LNCaP clone FGC (cell line): ENCODE results near the gene SPINK8.
"Not testable (repeated sequence)": the region's sequence is repeated elsewhere in the genome, so short reads cannot be mapped to it uniquely, and the experiment has no call there.

Source experiments
- DNase-seq: peaks from one replicate; pipeline ENCODE4 v3.0.0-alpha.2; 2011; ENCODE audit warnings: low read depth
- H3K4me3 ChIP-seq: 2 replicates; pipeline ENCODE4 v1.5.1; 2011; ENCODE audit warnings: mild to moderate bottlenecking, low read depth, low read length, control low read depth
- TF ChIP-seq, protein P1 (sequence below): IDR thresholded peaks from 2 replicates; pipeline ENCODE4 v1.5.1; 2012; ENCODE audit warnings: mild to moderate bottlenecking; ENCODE audit not compliant: control insufficient read depth, insufficient read depth; ENCODE audit errors: extremely low read depth

Gene SPINK8

DNA sequence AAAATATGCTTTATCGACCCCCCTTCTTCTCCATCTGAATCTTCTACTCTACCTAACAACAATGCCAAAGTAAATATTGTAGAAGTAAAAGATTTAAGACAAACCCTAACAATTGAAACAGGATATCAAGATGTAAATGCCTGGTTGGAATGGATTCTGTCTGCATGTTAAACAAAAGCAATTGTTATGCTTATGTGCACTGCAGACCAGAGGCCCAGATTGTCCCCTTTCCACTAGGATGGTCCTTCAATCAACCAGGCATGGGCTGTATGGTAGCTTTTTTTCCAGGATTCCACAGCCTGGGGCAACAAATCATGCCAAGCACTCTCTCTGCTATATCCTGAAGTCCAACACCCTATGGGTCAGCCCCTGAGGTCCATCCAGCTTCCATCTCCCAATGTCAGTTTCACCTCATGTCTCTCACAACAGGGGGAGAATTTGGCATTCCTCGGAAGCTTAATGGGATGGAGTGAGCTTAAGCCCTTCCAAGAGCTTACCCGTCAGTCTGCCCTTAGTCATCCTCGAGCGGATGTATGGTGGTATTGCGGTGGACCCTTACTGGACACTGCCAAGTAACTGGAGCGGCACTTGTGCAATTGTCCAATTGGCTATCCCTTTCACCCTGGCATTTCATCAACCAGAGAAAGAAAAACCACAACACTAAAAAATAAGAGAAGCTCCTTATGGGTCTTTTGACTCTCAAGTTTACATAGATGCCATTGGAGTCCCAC is 56.4 kb downstream of the SPINK8 start:
- DNase-seq, result no peak
- TF ChIP-seq, protein P1, sequence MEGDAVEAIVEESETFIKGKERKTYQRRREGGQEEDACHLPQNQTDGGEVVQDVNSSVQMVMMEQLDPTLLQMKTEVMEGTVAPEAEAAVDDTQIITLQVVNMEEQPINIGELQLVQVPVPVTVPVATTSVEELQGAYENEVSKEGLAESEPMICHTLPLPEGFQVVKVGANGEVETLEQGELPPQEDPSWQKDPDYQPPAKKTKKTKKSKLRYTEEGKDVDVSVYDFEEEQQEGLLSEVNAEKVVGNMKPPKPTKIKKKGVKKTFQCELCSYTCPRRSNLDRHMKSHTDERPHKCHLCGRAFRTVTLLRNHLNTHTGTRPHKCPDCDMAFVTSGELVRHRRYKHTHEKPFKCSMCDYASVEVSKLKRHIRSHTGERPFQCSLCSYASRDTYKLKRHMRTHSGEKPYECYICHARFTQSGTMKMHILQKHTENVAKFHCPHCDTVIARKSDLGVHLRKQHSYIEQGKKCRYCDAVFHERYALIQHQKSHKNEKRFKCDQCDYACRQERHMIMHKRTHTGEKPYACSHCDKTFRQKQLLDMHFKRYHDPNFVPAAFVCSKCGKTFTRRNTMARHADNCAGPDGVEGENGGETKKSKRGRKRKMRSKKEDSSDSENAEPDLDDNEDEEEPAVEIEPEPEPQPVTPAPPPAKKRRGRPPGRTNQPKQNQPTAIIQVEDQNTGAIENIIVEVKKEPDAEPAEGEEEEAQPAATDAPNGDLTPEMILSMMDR, result no peak
- H3K4me3 ChIP-seq, result no peak overlapping the region

DNA sequence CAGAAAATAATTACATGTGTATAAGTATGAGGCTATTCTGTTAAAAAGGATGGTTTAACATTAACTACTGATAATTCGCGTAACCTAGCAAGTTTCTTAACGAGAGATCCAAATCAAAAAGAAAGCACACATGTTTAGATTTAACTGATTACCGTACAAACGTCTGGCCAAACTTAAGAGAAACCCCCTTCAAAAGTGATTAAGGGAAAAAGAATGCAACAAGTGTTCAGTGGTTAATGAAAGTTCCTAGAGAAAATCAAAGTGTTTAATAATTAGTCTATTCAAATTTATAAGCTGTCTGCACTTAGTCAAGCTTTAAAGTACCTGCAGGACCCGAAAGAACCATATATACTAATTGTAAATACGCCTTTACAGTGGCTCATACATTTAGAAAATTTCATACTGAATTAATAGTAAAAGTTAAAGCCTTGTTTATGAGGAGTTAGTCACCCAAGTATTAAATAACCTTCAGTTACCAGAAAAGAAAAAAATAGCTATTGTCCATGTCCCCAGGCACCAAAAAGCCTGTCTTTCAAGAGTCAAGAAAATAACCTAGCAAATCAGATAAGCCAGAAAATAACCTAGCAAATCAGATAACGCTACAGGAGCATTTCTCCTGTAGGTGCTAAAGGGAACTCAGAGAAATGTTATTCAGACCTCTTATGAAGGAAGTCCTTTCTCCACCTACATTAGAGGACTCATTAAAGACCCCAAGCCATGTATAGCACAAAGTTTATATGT is 58.0 kb downstream of the SPINK8 start:
- DNase-seq, result no peak
- H3K4me3 ChIP-seq, result no peak overlapping the region
- TF ChIP-seq, protein P1, result no peak

DNA sequence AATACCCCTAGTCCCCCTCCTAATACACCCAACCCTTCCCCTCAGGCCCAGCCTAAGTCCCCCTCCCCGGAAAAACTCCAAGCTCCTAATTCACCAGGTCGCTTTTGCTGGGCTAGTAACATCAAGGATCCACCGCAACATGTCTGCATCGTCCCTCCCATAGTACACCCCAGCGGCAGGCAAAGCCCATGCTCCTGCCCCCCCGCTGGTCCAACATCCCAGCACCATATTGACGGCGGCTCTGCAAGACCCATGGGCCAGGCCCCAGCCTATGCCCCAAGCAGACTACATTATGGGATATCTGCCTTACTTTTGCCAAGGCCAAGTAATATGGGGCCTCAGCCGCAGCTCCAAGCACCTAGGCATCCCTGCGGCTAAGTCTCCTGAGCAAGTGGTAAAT is 59.0 kb downstream of the SPINK8 start:
- TF ChIP-seq, protein P1, result no peak
- no peak overlapping the region for H3K4me3 ChIP-seq
- no peak for DNase-seq

DNA sequence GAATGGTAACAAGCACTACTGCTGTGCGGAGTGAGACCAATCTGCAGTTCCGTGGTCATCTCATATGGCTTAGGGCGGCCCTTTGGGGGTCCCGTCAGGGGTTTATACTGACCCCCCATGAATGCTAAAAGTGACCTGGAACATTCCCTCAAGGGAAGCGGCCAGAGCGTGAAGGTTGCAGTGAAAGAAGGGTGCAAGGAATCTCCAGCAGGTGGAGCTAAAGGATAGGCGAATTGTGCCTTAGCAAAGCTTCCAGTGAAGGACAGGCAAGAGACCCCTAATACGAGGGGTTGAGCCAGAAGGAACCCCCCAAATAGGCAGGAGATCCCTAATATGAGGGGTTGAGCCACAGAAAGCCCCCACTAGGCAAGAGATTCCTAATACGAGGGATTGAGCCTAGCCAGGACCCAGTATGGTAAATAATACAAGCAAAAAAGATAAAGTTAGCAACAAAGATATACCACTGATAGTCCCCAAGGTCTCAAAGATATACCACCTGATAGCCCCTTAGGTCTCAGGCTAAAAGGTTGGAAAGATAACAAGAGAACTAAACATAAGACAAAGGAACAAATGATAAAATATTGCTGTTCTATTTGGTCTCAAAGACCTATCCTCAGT is 59.8 kb downstream of the SPINK8 start:
- DNase-seq, result peak; percentile 17
- TF ChIP-seq, protein P1, result peak; percentile 89
- no peak overlapping the region for H3K4me3 ChIP-seq

DNA sequence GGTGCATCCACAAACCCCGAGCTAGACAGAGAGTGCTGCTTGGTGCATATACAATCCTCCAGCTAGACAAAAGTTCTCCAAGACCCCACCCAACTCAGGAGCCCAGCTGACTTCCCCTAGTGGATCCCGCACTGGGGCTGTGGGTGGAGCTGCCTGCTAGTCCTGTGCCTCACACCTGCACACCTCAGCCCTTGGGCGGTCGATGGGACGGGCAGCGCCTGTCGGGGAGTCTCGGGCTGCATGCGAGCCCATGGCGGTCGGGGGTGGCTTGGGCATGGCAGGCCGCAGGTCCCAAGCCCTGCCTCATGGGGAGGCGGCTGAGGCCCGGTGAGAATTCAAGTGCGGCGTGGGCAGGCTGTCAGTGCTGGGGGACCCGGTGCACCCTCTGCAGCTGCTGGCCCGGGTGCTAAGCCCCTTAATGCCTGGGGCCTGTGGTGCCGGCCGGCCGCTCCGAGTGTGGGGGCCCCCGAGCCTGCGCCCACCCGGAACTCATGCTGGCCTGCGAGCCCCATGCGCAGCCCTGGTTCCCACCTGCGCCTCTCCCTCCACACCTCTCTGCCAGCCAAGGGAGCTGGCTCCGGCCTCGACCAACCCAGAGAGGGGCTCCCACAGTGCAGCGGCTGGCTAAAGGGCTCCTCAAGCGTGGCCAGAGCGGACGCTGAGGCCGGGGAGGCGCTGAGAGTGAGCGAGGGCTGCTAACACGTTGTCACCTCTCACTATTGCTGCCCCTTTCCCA is 61.5 kb downstream of the SPINK8 start:
- no peak for DNase-seq
- TF ChIP-seq, protein P1, result no peak
- no peak overlapping the region for H3K4me3 ChIP-seq

DNA sequence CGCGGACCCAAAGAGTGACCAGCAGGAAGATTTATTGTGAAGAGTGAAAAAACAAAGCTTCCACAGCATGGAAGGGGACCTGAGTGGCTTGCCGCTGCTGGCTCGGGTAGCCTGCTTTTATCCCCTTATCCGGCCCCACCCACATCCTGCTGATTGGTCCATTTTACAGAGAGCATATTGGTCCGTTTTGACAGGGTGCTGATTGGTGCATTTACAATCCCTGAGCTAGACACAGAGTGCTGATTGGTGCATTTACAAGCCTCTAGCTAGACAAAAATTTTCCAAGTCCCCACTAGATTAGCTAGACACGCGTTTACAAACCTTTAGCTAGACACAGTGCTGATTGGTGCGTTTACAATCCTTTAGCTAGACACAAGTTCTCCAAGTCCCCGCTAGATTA is 62.2 kb downstream of the SPINK8 start:
- DNase-seq, H3K4me3 ChIP-seq: not testable (repeated sequence)

DNA sequence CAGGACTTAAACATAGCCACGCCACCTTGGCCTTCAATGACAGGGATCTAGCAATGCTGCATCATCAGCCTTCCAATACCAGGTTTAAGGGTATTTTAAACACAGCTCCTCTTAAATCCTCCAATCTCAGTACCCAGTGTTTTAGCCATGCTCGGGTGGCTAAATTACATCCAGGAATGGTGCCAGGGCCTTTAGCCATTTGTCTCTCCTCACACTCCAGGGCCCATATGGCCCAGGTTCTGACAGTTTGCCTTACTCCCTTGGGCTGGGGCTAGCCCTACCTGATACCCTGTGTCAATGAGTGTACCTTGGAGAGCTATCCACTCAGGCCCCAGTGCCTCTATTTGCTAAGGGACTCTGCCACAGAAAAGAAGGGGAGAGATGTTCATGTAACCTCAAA is 63.2 kb downstream of the SPINK8 start:
- DNase-seq, result no peak
- H3K4me3 ChIP-seq, result no peak overlapping the region
- TF ChIP-seq, protein P1, result no peak
